HuH-7.5 (cell line): ENCODE results near the gene STXBP2.

ENCODE experiments used
- DNase-seq: peaks from one replicate; pipeline ENCODE4 v3.0.0; 2011; ENCODE audit warnings: low spot score

The STXBP2 gene

DNA sequence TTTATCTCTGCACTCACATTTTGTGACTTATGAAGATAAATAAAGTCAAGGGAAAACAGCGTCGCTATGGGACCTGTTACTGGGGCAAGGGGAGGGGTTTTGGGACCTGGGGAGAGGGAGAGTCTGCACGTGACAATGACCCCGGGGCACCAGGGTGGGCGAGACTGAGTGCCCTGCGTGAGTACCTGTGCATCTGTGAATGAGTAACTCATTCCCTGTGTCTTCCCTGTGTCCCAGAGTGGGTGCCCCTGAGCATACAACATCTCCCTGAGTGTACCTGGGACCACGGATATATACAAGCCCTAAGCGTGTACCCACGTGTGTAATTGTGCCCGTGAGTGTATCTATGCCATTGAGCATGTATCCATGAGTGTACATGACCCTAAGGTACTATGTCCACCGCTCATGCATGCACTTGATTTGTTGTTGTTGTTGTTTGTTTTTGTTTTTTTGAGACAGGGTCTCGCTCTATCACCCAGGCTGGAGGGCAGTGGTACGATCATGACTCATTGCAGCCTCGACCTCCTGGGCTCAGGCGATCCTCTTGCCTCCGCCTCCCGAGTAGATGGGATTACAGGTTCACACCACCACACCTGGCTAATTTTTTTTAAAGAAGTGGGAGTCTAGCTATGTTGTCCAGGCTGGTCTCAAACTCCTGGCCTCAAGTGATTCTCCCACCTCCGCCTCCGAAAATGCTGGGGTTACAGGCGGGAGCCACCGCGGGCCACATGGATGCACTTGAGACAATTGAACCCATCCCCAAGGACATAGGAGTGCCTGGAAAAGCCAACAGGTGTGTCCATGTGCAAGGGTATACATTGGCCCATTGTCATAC is 43.1 kb downstream of the STXBP2 start:
- DNase-seq: no peak

DNA sequence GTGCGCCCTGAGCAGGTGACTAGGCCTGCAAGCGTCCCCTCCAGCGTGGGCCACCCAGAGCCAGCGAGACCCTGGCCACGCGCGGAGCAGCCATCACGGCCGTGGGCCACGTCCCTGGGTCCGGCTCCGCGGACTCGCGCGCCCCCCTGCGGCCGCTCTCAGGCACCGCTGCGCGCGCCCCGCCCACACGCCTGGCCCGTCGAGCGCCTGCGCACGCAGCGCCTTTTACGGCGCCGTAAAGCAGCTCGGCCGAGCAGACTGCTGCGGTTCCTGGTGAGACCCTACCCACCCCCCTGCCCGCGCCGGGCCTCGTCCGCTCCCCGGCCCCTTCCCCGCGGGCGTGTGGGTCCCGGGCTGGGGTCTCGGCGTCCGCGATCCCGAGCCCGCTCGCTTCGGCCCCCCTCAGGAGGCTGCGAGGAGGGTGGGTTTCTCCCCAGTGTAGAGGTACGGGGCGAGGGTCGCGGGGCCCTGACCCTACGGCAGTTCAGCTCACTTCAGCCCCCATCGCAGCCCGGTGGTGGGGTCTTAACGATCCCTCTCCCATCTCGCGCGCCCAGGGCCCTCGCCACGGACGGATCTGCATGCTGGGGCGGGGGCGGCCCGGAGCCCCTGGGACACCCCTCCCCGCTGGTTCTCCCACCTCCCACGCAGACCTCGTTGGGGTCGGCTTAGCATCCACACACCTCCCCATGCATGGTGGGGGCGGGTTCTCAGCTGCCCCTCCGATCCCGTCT is 43.9 kb downstream of the STXBP2 start, which contains the start of gene TRAPPC5:
Gene TRAPPC5, plus strand, starts transcription at position 228 of the 734 bp plus-strand sequence. CDS start 1,421 bp downstream, outside the sequence.
- DNase-seq: peak; percentile 96

DNA sequence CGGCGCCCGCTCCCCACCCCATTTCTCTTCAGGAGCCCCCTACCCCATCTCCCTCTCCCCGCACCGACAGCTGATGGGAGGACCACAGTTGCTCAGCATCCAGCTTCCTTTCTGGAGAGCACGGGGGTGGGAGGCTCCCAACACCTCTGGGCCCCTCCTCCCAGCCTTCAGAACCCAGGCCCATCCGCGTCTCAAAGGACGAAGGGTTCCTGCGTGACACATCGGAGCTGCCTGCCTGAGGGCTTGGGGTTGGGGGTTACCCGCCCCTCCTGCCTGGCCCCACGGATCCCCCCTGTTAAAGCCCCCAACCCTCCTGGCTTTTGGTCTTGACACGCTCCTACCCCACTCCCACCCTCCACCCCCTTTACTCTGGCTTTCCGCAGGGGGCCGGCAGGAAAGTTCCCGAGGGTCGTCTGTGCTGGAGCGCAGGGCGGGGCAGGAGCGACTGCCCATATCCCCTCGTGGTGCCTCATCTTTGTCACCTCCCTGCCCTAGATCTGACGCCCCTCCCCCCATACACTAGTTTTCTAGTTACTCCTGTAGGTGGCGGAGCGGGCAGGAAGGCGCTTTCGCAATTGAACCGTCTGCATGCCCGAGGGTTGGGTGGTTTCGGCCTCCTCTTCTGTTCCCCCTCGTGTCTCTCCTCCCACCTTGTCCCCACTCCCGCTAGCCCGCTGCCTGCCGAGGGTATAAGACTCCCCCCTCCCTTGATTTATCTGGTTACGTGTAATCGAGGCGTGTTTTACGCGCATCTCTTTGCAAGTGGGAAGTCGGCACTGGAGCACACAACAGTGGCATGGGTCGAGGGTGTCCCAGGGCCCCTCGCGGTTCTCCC is 44.6 kb downstream of the STXBP2 start:
- peak; percentile 98 for DNase-seq

DNA sequence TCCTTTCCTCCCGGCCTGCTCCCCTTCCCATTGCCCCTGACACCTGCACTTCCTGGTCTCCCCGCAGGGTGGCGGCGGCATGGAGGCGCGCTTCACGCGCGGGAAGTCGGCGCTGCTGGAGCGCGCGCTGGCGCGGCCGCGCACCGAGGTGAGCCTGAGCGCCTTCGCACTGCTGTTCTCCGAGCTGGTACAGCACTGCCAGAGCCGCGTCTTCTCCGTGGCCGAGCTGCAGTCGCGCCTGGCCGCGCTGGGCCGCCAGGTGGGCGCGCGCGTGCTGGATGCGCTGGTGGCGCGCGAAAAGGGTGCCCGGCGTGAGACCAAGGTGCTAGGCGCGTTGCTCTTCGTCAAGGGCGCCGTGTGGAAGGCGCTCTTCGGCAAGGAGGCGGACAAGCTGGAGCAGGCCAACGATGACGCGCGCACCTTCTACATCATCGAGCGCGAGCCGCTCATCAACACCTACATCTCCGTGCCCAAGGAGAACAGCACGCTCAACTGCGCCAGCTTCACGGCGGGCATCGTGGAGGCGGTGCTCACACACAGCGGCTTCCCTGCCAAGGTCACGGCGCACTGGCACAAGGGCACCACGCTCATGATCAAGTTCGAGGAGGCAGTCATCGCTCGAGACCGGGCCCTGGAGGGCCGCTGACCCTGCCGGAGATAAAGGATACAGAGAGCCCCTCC is 45.4 kb downstream of the STXBP2 start:
- DNase-seq: no peak

GRCh38 chr19:7685546-7686445 is 48.9 kb downstream of the STXBP2 start:
- no peak for DNase-seq

- DNase-seq: no peak
These were observed 50.3 kb downstream of the STXBP2 start for GRCh38 chr19:7687177-7687576.

DNA sequence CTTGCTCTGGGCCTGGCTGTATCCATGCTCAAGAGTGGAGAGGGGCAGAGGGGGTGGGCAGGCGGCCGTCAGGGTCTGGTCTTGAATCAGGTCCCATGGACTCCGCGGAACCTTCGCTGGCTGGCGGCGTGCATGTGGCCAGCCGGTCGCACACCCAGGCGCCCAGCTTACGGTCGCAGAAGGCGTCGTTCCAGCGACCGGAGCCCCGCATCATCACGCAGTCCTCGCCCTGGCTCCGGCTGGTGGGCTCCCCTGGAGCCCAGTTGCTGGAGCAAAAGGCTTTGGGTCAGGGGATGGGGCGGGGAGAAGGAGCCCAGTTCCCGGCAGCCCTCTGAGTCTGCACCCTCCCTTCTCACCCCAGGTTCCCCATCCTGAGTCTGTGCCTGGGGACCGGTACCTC is 52.3 kb downstream of the STXBP2 start:
- no peak for DNase-seq

DNA sequence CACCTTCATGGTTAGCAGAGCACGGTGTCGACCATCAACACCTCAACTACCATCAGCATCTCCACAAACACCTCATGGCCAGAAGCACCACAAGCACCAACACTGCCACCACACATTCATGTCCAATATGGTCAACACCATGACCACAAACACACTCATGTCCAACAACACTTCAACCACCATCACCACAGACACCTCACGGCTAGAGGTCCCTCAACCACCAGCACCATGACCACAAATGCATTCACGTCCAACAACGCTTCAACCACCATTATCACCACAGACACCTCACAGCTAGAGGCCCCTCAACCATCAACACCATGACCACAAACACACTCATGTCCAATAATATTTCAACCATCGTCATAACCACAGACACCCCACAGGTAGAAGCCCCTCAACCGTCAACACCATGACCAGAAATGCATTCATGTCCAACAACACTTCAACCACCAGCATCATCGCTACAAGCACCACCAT is 53.9 kb downstream of the STXBP2 start:
- no peak for DNase-seq

DNA sequence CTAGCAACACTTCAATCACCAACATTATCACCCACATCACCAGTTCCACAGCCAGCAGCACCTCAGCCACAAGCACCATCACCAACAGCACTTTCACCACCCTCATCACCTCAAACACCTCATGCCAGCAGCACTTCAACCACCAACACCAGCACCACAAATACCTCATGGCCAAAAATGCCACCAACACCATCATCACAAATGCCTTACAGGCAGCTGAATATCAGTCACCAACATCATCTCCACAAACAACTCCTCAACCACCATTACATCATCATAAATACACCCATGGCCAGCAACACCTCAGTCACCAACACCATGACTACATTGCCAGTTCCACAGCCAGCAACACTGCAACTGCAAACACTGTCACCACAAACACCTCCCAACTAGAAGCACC is 54.6 kb downstream of the STXBP2 start:
- no peak for DNase-seq

GRCh38 chr19:7692417-7693088 is 55.6 kb downstream of the STXBP2 start:
- no peak for DNase-seq

GRCh38 chr19:7694499-7694898 is 57.6 kb downstream of the STXBP2 start:
- no peak for DNase-seq
